Posterior vena cava (tissue), 2 donors: ENCODE results near the gene RUVBL1. TPM values are rescaled to one million over a fixed set of nuclear protein-coding genes. Genes with fewer than 3 reads are reported as not detected.

Experiments used
- DNase-seq: peaks from one replicate; pipeline ENCODE4 v3.0.0-alpha.2; 2020; ENCODE audit warnings: low spot score
- intact Hi-C, 2 donors: fragments of 100-400 bp; cut with DNase I; formaldehyde crosslinking; loops; one replicate each; pipeline versions ENCODE4 v1.14.1 to v1.14.2; 2022 to 2023
- total RNA-seq, 2 donors: library from RNA; stranded (reverse); fragmentation: NEBNext Ultra II Directional; extraction: Animal tissue kit (Norgen Biotek cat#: 25700); gene quantifications; one replicate each; pipeline ENCODE4 v1.2.1, GENCODE V29; 2021
- donor health status: DM: yes; HTN: yes; CAD: no.
- donor health status: DM: yes; HTN: yes; CAD: no.

Gene RUVBL1
- total RNA-seq, 2 donors from 2014 or later: 18.4 to 19.0 TPM

DNA sequence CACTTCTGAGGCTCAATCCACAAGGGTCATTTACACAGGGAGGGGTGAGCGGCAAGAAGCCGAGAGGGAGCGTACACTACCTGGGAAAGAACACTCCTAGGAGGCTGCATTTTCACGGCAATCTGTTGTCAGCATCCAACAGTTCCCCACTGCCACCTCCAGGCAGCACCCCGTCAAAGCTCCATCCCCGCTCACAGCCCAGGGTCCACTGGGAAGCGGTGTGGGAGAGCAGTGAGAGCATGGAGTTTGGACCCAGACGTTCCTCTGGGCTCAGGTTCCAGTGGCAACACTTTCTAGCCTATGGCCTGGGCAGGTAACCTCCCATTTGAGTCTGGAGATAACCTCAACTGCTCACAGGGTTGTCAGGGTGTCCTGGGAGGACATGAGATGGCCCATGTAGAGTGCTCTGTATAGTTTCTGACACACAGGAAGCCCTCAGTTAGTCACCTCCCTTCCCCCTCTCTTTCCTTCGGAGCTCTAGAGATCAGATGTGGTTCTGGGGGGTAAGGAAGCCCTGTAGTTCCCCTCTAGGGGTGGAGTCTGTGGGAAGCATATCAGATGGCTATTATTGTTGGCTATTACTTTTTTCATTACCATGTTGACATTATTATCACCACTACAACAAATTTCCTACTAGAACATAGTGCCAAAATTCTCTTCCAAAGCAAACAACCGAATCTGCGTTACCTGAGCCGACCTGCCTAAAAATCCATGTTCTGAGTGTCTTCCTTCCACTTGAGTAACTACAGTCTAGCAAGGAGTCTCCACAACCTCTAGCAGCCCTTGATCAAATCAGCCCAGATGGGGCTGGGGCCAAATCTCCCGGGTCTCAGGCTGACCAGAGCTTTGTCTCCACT is 29.1 kb downstream of the RUVBL1 start:
- intact Hi-C loops: loop anchor here (5.0 to 10.0 kb wide), 3 partner anchors 400 to 520 kb away; partner anchors contain the start of gene GATA2 (in 1 of the 2)
- DNase-seq: no peak

DNA sequence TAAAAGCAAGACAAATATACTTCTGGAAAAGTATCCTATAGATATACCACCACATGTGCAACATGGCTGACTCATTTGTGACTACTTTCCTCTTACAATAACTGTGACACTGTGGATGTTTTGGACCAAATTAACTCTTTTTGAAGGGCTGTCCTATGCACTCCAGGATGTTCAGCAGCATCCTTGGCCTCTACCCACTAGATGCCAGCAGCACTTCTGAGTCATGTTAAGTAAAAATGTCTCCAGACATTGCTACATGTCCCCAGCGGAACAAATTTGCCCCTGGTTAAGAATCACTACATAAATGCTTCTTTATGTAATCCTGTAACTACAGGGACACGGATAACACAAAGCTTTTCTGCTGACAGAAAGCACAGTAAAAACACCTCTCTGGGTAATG is 32.0 kb downstream of the RUVBL1 start:
- intact Hi-C loops: loop anchor here (10.0 kb wide), 2 partner anchors 403 to 523 kb away; partner anchors contain the start of gene GATA2 (in 1 of the 2)
- no peak for DNase-seq

DNA sequence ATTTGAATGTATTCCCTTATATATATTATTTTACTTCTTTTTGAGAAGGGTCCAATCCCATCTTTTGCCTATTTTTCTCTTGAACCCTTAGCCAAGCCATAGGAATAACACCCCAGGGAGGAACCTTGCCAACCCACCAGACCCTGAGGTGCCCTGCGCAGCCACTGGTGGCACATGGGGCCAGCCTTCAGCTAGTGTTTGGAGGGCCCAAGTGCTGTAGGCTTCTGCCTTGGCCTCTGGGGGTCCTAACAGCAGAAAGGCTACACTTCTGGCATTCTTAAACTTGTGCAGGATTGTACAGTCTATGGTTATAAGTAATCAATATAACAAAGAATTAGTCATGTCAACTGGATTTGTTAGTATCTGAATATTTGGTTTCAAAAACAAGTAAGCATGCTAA is 34.5 kb downstream of the RUVBL1 start:
- no peak for DNase-seq
- intact Hi-C loops: no loop called here

DNA sequence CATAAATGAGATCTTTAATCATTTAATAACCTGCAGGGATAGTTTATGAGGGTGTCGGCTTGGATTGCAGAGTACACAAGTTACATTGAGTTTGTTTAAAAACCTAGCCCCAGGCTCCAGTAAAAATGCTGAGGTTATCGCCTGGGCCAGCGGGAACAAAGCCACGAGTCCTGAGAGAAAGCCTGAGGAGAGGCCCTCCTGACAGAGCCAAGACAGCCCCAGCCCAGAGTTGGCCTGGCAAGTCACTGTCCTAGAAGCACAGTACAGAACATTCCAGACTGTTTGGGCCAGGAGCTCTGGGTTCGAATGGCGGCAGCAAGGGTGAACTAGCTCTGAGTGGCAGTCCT is 39.0 kb downstream of the RUVBL1 start:
- DNase-seq: no peak

DNA sequence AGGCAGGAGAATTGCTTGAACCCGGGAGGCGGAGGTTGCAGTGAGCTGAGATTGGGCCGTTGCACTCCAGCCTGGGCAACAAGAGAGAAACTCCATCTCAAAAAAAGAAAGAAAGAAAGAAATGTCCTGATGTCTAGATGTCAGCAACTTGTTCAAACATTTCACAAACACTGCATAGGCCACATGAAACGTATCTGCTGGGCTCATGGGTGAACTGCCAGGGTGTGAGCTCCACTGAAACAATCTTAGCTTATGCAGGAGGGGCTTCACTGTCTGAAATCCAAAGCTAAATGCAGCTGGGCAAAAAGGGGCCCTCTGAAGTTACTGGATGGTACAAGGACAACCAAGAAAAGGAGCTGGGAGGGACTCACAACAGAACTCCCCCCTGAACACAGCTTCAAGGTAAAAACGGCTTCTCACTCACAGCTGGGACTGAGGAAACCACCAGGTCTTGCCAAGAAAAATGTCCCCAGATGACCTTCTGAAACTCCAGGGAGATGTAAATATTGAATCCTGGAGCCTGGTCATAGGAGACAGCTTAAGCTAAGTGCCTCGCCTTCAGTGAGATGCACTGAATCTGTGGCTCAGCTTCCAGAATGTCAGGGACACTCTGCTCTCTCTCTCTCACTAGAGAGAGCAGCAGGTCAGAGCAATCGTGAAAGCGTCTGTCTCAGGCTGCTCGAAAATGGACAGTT is 39.5 kb downstream of the RUVBL1 start:
- intact Hi-C loops: no loop called here

More for the DNA sequence above, 39.0 kb downstream of the RUVBL1 start:
- intact Hi-C loops: no loop called here

DNA sequence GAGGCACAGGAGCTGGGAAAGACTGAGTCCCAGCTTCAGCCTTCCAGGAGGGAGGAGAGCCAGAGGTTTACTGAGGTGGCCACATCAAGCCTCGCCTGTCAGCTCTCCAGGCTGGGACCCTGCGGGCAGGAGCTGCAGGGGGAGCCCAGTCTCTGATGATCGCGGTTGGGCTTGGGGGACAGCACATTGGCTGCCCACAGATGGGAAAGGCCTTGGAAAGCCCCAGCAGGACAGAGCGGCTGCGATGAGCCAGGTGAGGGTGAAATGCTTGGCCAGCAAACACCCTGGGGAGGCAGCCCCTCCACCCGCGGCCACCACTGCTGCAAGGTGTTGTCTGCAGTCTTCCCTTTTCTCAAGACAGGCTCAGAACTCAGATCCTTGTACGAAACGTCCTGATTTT is 40.2 kb downstream of the RUVBL1 start:
- intact Hi-C loops: no loop called here

More for the DNA sequence above, 39.5 kb downstream of the RUVBL1 start:
- DNase-seq: no peak

DNA sequence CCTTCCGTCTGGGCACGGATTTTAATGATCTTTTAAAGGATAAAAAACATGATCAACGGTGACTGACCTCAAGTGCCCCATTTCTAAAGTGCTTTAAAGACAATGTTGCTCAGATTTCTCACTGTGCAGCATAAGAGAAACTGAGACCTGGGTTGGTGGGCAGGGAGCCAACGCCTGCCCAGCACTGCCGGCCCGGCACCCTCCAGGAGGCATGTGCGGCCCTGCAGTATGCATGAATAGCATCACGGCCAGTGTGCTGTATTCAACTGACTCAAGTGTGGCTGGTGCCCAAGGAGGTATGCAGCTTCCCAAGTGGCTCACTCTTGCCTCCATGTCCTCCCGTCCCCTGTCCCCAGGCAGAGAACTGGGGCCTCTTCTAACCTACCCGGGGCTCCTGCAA is 41.1 kb downstream of the RUVBL1 start:
- intact Hi-C loops: no loop called here
- no peak for DNase-seq

More for the DNA sequence above, 40.2 kb downstream of the RUVBL1 start:
- DNase-seq: peak; percentile 72

DNA sequence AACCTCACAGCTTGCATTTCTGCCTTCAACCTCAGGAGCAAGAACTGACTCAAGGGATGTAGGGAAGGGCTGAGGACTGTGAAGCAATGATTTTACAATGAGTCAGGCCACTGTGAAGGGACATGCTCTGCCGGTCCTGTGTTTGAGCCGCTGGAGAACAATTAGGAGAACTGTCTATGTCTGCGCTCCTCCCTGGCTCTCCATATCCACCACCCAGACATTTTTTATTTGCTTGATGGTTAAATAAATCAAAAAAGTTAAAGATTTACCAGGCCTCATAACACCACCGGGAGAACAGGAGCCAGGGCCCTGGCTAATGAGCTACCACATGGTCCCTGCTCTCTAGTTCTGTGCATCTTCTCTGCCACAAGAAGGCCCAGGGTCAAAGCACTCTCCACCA is 41.8 kb downstream of the RUVBL1 start:
- intact Hi-C loops: no loop called here
- no peak for DNase-seq

DNA sequence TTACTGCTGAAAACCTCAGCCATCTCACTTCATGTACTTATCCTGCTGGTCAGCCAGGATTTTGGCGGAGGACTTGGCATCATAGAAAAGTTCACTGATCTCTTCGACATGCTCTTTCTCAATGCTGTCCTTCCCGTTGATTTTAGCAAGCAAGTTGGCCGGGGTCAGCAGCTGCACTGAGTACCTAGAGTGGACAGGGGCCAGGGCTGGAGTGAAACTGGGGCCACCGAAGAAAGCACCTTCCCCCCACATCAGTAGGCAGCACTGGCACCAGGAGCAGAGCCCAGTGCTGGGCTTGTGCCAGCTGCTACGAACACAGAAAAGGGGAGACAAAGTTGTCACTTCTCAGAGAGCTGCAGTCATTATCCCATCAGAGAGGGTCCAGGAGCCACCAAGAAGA is 42.4 kb downstream of the RUVBL1 start:
- intact Hi-C loops: no loop called here
- DNase-seq: no peak

DNA sequence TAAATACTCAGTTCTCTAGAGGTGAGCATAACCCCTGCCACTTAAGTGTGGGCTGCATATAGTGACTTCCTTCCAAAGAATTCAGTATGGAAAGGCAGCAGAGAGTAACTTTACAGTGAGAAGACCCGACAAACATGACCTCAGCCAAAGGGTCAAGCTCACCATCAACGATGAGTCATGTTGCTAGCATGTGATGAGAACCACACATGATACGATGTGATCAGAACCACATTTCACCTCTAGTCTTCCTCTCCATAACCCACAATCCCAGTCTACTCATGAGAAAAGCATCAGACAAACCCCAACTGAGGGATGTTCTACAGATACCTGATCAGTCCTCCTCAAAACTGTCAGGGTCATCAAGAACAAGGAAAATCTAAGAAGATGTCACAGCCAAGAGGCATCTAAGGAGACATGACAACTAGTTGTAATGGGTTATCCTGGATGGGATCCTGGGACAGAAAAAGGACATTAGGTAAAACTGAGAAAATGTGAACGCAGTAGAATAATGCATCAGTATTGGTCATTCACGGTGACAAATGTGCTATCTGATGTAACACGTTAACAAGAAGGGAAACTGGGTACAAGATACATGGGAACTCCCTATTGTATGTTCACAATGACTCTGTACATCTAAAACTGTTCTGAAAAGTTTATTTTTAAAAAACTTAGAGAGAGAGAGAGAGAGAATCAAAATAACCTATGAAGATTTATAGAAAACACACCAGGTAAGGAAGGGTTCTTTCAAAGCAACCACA is 43.1 kb downstream of the RUVBL1 start:
- no peak for DNase-seq
- intact Hi-C loops: no loop called here

DNA sequence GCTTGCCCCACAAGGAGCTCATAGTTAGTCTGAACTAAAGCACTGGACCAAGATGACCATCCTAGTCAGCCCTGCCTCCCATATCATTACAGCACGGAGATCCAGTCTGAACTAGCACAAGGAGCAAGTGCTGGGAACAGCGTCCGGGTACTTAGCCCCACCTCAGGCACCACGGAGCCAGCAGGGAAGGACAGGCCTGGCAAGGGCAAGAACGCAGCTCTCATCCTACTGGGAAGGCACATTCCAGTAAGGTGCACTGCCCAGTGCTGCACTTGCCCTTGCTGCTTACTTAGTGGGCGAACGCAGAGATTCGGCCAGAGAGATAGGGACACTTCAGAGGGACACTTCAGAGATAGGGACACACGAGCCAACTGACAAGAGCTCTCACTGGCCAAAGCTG is 43.8 kb downstream of the RUVBL1 start:
- no peak for DNase-seq
- intact Hi-C loops: no loop called here

DNA sequence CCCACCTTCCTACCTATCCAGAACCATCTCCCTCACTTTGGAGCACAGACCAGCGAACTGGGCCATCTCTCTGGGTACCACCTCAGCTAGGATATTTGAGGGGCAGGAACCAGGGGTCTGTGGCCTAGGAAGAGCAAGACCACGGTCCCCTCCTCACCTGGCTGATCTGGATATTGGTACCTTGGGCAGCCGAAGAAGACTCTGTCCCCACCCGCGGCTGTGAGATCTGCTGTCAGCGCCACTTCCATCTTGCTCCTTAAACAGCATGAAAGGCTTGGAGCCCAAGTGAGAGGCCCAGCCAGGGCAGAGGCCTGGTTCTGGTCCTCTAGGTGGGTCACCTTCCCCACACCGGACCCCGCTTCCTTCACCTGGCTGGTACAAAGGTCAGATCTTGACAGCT is 44.7 kb downstream of the RUVBL1 start:
- intact Hi-C loops: no loop called here
- DNase-seq: no peak

DNA sequence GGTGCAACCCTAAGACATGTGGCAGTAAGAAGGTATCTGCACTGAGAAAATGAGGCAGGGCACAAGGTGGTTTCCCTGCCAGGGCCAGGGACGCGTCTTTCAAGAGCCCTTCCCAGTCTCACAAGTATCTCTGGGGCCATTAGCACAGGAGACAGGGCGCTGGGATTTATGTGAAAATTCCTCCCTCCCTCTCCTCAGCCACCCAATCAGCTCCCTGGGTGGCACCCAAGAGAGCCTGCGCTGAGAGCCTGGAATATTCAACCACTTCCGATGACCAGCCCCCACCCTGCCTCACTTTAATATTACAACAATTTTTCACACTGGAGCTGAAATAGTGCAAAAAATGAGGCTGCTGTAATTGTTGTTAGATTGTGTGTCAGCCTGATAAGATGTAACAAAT is 45.3 kb downstream of the RUVBL1 start:
- DNase-seq: no peak
- intact Hi-C loops: no loop called here

DNA sequence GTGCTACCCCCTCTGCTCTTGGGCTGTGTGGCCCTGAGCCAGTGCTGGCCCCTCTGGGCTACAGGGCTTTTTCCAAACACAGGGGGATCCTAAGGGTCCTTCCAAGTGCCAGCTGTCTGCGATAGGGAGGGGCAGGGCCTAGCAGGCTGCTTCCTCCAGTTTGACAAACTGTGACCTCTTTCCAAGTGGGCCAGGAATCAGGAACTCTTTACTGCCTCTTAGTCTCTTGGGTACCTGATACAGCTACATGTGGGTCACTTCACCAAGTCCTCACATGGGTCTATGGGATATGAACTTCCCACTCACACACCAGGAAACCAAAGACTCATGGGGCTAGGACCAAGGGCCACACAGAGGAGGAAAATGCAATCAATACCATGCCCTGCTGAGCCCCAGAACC is 45.9 kb downstream of the RUVBL1 start:
- no peak for DNase-seq
- intact Hi-C loops: no loop called here

DNA sequence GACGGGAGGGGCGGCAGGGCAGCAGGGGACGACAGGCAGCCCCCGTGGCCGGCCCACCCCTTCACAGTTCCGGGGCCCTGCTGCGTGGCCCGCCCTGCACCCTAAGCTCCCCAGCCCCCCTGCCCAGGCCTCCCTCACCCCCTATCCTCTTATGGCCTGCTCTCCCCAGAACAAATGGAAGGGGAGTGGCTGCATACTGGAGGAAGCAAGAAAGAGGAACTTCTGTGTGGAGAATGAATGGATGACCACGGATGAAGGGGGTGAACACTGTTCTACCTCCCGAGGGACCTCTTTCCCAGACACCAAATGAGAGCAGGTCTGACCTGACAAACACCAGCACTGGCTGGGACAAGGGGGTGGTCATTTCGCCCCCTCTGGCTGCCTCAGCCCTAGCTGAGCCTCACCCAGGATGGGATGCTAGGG is 46.4 kb downstream of the RUVBL1 start:
- DNase-seq: no peak
- intact Hi-C loops: no loop called here

DNA sequence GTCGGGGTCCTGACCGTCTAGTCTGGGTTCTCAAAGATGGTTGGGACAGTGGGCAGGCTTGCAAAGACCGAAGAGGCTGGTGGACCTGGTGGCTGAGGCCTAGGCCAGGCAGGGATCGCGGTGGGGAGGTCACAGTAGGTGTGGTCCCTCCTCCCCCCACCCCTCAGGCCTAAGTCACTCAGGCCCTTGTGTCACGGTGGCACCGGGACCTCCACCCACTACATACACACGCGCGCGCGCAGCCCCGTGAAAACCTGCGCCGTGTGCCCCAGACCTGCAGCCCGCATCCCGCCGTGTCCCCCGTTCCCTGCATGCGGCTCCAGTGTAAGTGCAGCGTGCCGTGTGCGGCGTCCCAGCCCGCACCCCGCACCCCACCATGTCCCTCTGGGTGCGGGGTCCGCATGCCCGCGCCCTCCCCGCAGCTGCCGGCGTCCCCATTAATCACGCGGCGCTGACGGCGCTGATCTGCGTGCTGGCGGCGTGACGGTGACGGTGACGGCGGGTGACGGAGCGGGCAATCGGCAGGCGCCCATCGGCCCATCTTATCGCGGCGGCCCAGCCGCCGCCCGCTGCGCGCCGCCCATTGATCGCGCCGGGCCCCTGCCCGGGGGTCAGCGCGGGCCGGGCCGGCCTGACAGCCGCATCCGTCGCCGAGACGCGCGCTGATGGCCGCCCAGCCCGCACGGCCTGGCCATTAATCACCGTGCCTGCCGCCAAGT is 47.0 kb downstream of the RUVBL1 start:
- peak; percentile 89 for DNase-seq
- intact Hi-C loops: no loop called here

DNA sequence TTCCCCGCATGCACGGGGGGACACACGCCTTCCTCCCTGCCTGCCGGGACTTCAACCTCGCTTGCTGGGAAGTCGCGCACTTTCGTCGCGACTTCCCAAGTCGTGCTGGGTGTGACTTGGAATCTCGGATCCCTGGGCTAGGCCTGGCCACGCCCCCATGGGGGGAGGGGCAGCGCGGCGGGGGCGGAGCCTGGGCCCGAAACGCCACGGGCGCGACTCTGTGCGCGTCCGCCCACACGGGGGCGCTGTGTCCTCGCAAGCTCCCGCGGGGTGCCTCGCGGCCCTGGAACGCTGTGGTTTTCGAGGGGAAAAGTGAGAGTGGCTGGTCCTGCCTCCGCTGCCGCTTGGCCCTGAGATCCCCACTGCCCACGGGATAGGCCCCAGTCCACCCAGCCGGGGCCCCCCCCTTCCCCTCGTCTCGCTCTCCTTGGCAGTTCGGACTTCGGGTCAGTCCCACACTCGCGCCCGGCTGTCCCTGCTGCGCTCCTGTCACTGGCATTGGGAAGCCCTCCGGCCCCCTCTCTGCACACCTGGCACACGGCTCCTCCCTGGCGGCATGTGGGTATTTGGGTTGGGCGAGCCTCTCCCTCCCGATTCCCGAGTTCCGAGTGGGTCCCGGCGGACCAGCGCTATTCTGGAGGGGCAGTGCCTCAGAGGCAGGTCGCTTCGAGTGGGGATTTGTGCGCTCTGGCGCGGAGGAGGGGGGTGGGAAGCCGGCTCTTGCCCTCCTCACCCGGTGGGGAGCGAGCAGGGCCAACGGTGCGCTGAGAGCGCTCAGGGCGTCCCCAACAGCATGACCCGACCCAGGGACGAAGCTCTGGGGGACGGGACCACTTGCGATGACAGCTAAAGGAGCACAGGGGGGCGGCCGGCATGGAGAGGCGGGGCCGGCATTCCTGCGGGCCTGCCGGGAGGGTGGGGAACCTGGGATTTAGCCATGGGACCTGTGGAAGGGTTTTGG is 47.8 kb downstream of the RUVBL1 start:
- DNase-seq: peak; percentile 97
- intact Hi-C loops: no loop called here

DNA sequence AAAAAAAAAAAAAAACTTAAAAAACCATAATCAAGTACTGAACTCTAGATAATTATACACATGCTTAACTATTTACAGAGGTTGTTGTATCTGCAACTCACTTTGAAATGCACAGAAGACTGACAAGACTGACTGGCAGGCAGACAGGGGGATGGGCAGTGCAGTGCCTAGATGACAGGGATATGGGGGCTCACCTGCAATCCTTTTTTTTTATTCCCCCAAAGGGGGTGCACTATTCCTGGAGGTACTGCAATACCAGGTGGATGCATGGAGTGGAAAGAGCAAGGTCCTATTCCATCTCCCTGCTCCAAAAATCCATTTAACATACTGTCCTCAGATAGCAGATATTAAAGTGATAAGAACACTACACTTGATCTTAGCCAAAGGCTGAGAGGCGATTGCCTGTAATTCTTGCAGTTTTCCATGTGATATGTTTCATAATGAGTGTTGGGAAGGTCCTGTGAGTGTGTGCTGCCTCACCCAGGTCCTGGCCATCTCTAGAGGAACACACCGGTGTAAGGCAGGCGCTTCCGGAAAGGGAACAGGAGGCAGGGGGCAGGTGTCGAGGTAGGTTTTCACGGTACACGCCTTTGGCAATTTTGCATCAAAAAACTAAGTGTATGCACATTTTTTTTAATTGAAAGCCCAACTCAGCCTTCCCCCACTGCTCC is 48.6 kb downstream of the RUVBL1 start:
- intact Hi-C loops: no loop called here
- no peak for DNase-seq
